HCT116 (cell line): Measurements from ENCODE around the gene CCDC73. TPM values are rescaled to one million over a fixed set of nuclear protein-coding genes. Genes with fewer than 3 reads are reported as not detected.

Source experiments
- ATAC-seq: fragments of 200-7000 bp; cut with Tn5 transposase; 2 replicates; pipeline ENCODE4 v1.9.1; 2020; ENCODE audit warnings: mild to moderate bottlenecking, moderate library complexity
- BruUV-seq: library from RNA; stranded (reverse); fragments of 400-500 nt; replicated peaks from 2 replicates; lab custom pipeline; 2021; lab: Mats Ljungman, UMichigan
- CTCF ChIA-PET: fragments of 300-600 bp; sonication (Branson Sonifier 250); formaldehyde crosslinking; loops from one replicate; lab custom pipeline; 2021; ENCODE audit warnings: antibody characterized with exemption; lab: Charles Lee
- POLR2A ChIA-PET: fragments of 300-600, 350-600 bp; sonication (Branson Sonifier 250); formaldehyde crosslinking; loops from one replicate; lab custom pipeline; 2021; ENCODE audit warnings: antibody characterized with exemption; lab: Charles Lee
- RAD21 ChIA-PET, 2 experiments: fragments of 300-600 bp; sonication (Branson Sonifier 250); formaldehyde crosslinking; loops; one replicate each; lab custom pipeline; 2023; ENCODE audit warnings: low total read pairs in 2 of 2; ENCODE audit not compliant: uncharacterized antibody in 2 of 2, unreplicated experiment in 2 of 2, low non-redundant PET in 1 of 2; lab: Charles Lee
- DNase-seq: peaks from one replicate; pipeline ENCODE4 v3.0.0-alpha.2; 2010; ENCODE audit warnings: low read depth, low spot score
- H2AFZ ChIP-seq: fragments of 200-600 bp; shearing (Covaris generic), sonication (generic); 2 replicates; pipeline ENCODE4 v1.6.1; 2017; ENCODE audit warnings: low read depth, mixed run types, mixed read lengths, antibody characterized with exemption, low read length; ENCODE audit not compliant: poor library complexity, severe bottlenecking
- H3K27ac ChIP-seq: 2 replicates; pipeline ENCODE4 v1.5.1; 2012; ENCODE audit warnings: low read depth, low read length
- H3K27me3 ChIP-seq: fragments of 200-600 bp; sonication (generic); 2 replicates; pipeline ENCODE4 v1.6.1; 2016; ENCODE audit warnings: mixed run types, low read length, mixed read lengths; ENCODE audit not compliant: insufficient read depth
- H3K36me3 ChIP-seq, 2 experiments: fragments of 200-500 bp in 1 of 2; fragments of 200-600 bp in 1 of 2; sonication (Bioruptor generic) in 1 of 2; sonication (generic) in 1 of 2; 2 replicates each; pipeline versions ENCODE4 v1.5.1 to v1.6.1; 2014 to 2016; ENCODE audit warnings: low read length in 2 of 2, inconsistent platforms in 1 of 2, mixed read lengths in 1 of 2, mixed run types in 1 of 2; ENCODE audit not compliant: insufficient read depth in 2 of 2, control insufficient read depth in 1 of 2
- H3K4me1 ChIP-seq, 2 experiments: fragments of 200-600 bp in 1 of 2; sonication (generic) in 1 of 2; 2 replicates each; pipeline versions ENCODE4 v1.5.1 to v1.6.1; 2012 to 2017; ENCODE audit warnings: low read length in 2 of 2, inconsistent platforms in 1 of 2, mild to moderate bottlenecking in 1 of 2, mixed read lengths in 1 of 2, mixed run types in 1 of 2, moderate library complexity in 1 of 2; ENCODE audit not compliant: insufficient read depth in 2 of 2, control insufficient read depth in 1 of 2
- H3K4me2 ChIP-seq: fragments of 200-600 bp; sonication (generic); 2 replicates; pipeline ENCODE4 v1.6.1; 2017; ENCODE audit warnings: mixed run types, low read length, mixed read lengths
- H3K4me3 ChIP-seq, 2 experiments: fragments of 200-600 bp in 1 of 2; sonication (generic) in 1 of 2; replicated peaks in 1 of 2; 2 replicates each; pipeline ENCODE4 v1.5.1; 2011 to 2016; ENCODE audit warnings: low read length in 2 of 2, control low read depth in 1 of 2, low read depth in 1 of 2, mild to moderate bottlenecking in 1 of 2, mixed read lengths in 1 of 2, mixed run types in 1 of 2
- H3K79me2 ChIP-seq: fragments of 200-600 bp; sonication (generic); 2 replicates; pipeline ENCODE4 v1.6.1; 2017; ENCODE audit warnings: mild to moderate bottlenecking, mixed run types, low read length, moderate library complexity, mixed read lengths; ENCODE audit not compliant: insufficient read depth
- H3K9ac ChIP-seq: fragments of 200-600 bp; sonication (generic); 2 replicates; pipeline ENCODE4 v1.6.1; 2016; ENCODE audit warnings: low read length, mixed read lengths
- H3K9me2 ChIP-seq: fragments of 200-600 bp; sonication (generic), shearing (Covaris generic); 2 replicates; pipeline ENCODE4 v1.6.1; 2017; ENCODE audit warnings: mixed run types, mild to moderate bottlenecking, moderate library complexity; ENCODE audit not compliant: insufficient read depth
- H3K9me3 ChIP-seq, 2 experiments: fragments of 200-500 bp in 1 of 2; fragments of 200-600 bp in 1 of 2; sonication (Bioruptor generic) in 1 of 2; sonication (generic) in 1 of 2; 2 replicates each; pipeline ENCODE4 v1.6.1; 2014 to 2017; ENCODE audit warnings: low read length in 2 of 2, mixed read lengths in 2 of 2, inconsistent platforms in 1 of 2, low read depth in 1 of 2, mild to moderate bottlenecking in 1 of 2, mixed run types in 1 of 2, moderate library complexity in 1 of 2; ENCODE audit not compliant: control insufficient read depth in 1 of 2, insufficient read depth in 1 of 2
- H4K20me1 ChIP-seq: fragments of 200-600 bp; sonication (generic), shearing (Covaris generic); 2 replicates; pipeline ENCODE4 v1.6.1; 2017; ENCODE audit warnings: mixed run types, mild to moderate bottlenecking, moderate library complexity; ENCODE audit not compliant: insufficient read depth
- CEBPB ChIP-seq: IDR thresholded peaks from 2 replicates; pipeline ENCODE4 v1.6.1; 2012; ENCODE audit warnings: low read depth
- POLR2AphosphoS5 ChIP-seq: IDR thresholded peaks from 2 replicates; pipeline ENCODE4 v1.6.1; 2011; ENCODE audit warnings: mild to moderate bottlenecking, low read depth, low read length, moderate library complexity
- RAD21 ChIP-seq: IDR thresholded peaks from 2 replicates; pipeline ENCODE4 v1.6.1; 2012; ENCODE audit warnings: low read depth, mild to moderate bottlenecking
- SP1 ChIP-seq: IDR thresholded peaks from 2 replicates; pipeline ENCODE4 v1.6.1; 2012; ENCODE audit warnings: low read depth
- SRF ChIP-seq: IDR thresholded peaks from 2 replicates; pipeline ENCODE4 v1.6.1; 2012; ENCODE audit warnings: low read depth
- ZFX ChIP-seq: fragments of 450-650 bp; IDR thresholded peaks from 2 replicates; pipeline ENCODE4 v1.6.1; 2017
- ZNF274 ChIP-seq: fragments of 200-500 bp; sonication (Bioruptor generic); IDR thresholded peaks from 2 replicates; pipeline ENCODE4 v1.6.1; 2014; ENCODE audit warnings: mild to moderate bottlenecking, low read depth, low read length, inconsistent platforms
- intact Hi-C: fragments of 100-400 bp; cut with micrococcal nuclease; formaldehyde crosslinking; loops from 2 replicates; pipeline ENCODE4 v1.10.0; 2022
- total RNA-seq: library from RNA; stranded (reverse); gene quantifications from one replicate; pipeline ENCODE4 v1.2.1, GENCODE V29; 2021; ENCODE audit not compliant: unreplicated experiment
- TF ChIP-seq, protein P1 (sequence below), 3 experiments: fragments of 200-600 bp in 1 of 3; sonication (generic) in 1 of 3; IDR thresholded peaks in 2 of 3; conservative IDR thresholded peaks in 1 of 3; 2 replicates each; pipeline ENCODE4 v1.5.1; 2012 to 2017; ENCODE audit warnings: low read depth in 2 of 3, low read length in 2 of 3, antibody characterized with exemption in 1 of 3, borderline replicate concordance in 1 of 3, control low read depth in 1 of 3, mild to moderate bottlenecking in 1 of 3, mixed read lengths in 1 of 3, mixed run types in 1 of 3, moderate library complexity in 1 of 3; ENCODE audit not compliant: insufficient read depth in 1 of 3

The CCDC73 gene
- total RNA-seq, 1 experiment from 2014 or later, result not detected

DNA sequence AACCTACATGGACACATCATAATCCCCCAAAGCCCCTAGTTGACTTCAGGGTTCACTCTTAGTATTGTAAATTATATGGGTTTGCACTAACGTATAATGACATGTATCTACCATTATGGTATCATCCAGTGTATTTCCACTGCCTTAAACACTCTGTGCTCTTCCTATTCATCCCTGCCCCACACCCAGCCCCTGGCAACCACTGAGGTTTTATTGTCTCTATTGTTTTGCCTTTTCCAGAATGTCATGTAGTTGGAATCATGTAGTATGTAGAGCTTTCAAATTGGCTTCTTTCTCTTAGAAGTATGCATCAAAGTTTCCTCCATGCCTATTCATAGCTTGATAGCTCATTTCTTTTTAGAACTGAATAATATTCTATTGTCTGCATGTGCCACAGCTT lies 227.3 kb downstream of the CCDC73 start (continued):
- TF ChIP-seq SRF, result no peak
- no peak for TF ChIP-seq ZFX
- TF ChIP-seq RAD21, result no peak
- TF ChIP-seq ZNF274, result no peak

DNA sequence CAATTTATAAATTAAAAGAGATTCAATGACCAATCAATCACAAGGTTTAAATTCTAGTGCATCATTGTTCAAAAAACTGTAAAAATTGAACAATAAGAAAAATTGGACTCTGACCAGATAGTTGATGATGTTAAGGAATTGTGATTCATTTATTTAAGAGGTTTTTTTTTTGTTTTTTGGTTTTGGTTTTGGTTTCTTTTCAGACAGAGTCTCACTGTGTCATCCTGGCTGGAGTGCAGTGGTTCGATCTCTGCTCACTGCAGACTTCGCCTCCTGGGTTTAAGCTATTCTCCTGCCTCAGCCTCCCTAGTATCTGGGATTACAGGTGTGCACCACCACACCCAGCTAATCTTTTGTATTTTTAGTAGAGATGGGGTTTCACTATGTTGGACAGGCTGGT lies 227.9 kb downstream of the CCDC73 start:
- intact Hi-C loops, result no loop called here
- POLR2A ChIA-PET, result no interaction called here
- Histone ChIP-seq H3K9ac (no peak overlapping the region), H3K4me3 (no peak overlapping the region), H3K79me2 (no peaks in the 10 kb centered on the region), H2AFZ (no peak overlapping the region), H4K20me1 (no peaks in the 10 kb centered on the region), H3K27ac (no peak overlapping the region)
- no peak for ATAC-seq
- TF ChIP-seq, protein P1, sequence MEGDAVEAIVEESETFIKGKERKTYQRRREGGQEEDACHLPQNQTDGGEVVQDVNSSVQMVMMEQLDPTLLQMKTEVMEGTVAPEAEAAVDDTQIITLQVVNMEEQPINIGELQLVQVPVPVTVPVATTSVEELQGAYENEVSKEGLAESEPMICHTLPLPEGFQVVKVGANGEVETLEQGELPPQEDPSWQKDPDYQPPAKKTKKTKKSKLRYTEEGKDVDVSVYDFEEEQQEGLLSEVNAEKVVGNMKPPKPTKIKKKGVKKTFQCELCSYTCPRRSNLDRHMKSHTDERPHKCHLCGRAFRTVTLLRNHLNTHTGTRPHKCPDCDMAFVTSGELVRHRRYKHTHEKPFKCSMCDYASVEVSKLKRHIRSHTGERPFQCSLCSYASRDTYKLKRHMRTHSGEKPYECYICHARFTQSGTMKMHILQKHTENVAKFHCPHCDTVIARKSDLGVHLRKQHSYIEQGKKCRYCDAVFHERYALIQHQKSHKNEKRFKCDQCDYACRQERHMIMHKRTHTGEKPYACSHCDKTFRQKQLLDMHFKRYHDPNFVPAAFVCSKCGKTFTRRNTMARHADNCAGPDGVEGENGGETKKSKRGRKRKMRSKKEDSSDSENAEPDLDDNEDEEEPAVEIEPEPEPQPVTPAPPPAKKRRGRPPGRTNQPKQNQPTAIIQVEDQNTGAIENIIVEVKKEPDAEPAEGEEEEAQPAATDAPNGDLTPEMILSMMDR (IDR thresholded peaks at IDR 0.05 in 2 of 3, conservative IDR thresholded peaks at IDR 0.05 in 1 of 3; ENCODE audit: borderline replicate concordance in 1 of 3, insufficient read depth in 1 of 3, low read depth in 2 of 3, low read length in 2 of 3), result no peak
- no peak for TF ChIP-seq POLR2AphosphoS5
- no peak for TF ChIP-seq SRF
- TF ChIP-seq SP1, result no peak
- TF ChIP-seq CEBPB, result no peak
- TF ChIP-seq, all 23 proteins: peak for 0
- CTCF ChIA-PET, result no interaction called here
- peaks cover 5% of the 10 kb centered on the region; the same call in 1 of the 2 replicates for H3K27me3 ChIP-seq
- no peaks in the 10 kb centered on the region for H3K4me1 ChIP-seq
- RAD21 ChIA-PET, result no interaction called here
- no TSS peak for BruUV-seq
- no peak for DNase-seq
- H3K9me3 ChIP-seq, result no peaks in the 10 kb centered on the region
- no peaks in the 10 kb centered on the region for H3K36me3 ChIP-seq
- no peak overlapping the region for H3K4me2 ChIP-seq
- H3K9me2 ChIP-seq, result no peaks in the 10 kb centered on the region
